ENCODE measurements around the gene TRIM6. TPM values are rescaled to one million over a fixed set of nuclear protein-coding genes. Genes with fewer than 3 reads are reported as not detected.

The TRIM6 gene
- total and polyA plus RNA-seq, 9 of the 15 experiments (the other 6 are each of a cell fraction or from before 2014, with no cell fraction given): 5.0 to 11.8 (median 8.7) TPM

GRCh38 chr11:5591613-5592012 is 4.8 kb upstream of the TRIM6 start (continued):
- TF ChIP-seq ESRRA (IDR thresholded peaks at IDR 0.05; ENCODE audit: borderline replicate concordance, low read depth) (no peak), HINFP (tag; conservative IDR thresholded peaks at IDR 0.05; ENCODE audit: low read depth) (no peak), FOXK1 (CRISPR knock-in tag; IDR thresholded peaks at IDR 0.05; ENCODE audit: borderline replicate concordance) (no peak), ATF3 (IDR thresholded peaks at IDR 0.05) (peak; percentile 77), ATF3 (CRISPR knock-in tag; conservative IDR thresholded peaks at IDR 0.05) (no peak), ZNF121 (CRISPR knock-in tag; conservative IDR thresholded peaks at IDR 0.05) (no peak), TFE3 (CRISPR knock-in tag; IDR thresholded peaks at IDR 0.05) (no peak), PCBP2 (IDR thresholded peaks at IDR 0.05; ENCODE audit: low read depth, low read length, poor library complexity, severe bottlenecking) (no peak), KAT2B (IDR thresholded peaks at IDR 0.05; ENCODE audit: low read depth, low read length) (no peak), ETS2 (tag; IDR thresholded peaks at IDR 0.05; ENCODE audit: borderline replicate concordance, poor library complexity, severe bottlenecking) (no peak), HDAC8 (tag; IDR thresholded peaks at IDR 0.05) (no peak), KAT7 (CRISPR knock-in tag; IDR thresholded peaks at IDR 0.05; ENCODE audit: borderline replicate concordance) (no peak), ZNF75A (CRISPR knock-in tag; IDR thresholded peaks at IDR 0.05) (no peak), ZNF318 (IDR thresholded peaks at IDR 0.05; ENCODE audit: borderline replicate concordance in 1 of 2, low read depth in 1 of 2) (no peak), TRIM24 (IDR thresholded peaks at IDR 0.05) (peak; percentile 79 to 80), POLR2A (conservative IDR thresholded peaks at IDR 0.05) (no peak)
